CD4-positive, alpha-beta T cell treated with Interleukin-10 for 1 hour (primary cell): ENCODE data around the gene NPIPA7.
"Not testable (repeated sequence)": the region's sequence is repeated elsewhere in the genome, so short reads cannot be mapped to it uniquely, and the experiment has no call there.

ENCODE experiments used
- DNase-seq: peaks from one replicate; pipeline ENCODE4 v3.0.0-alpha.2; 2020

Gene NPIPA7

DNA sequence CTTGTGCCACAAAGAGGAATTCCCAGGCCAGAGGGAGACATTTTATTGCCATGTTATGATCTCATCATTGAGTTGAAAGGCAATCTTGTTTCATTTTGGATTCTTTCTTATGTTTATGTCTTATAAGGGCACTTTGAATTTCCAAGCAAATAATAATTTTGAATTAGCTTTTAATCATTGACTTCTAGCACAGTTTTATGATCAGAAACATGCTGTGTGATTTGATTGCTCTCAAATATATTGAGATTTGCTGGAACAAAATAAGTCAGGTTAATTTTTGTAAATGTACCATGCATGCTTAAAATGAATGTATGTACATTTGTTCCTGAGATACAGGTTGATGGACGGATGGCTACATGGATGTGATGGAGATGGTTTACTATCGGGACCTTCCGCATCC, at the start of gene NPIPA7:
NPIPA7 (plus strand) TSS at position 301 of the 400 bp plus-strand sequence. CDS start 105 bp downstream, outside the sequence.
- DNase-seq: not testable (repeated sequence)

DNA sequence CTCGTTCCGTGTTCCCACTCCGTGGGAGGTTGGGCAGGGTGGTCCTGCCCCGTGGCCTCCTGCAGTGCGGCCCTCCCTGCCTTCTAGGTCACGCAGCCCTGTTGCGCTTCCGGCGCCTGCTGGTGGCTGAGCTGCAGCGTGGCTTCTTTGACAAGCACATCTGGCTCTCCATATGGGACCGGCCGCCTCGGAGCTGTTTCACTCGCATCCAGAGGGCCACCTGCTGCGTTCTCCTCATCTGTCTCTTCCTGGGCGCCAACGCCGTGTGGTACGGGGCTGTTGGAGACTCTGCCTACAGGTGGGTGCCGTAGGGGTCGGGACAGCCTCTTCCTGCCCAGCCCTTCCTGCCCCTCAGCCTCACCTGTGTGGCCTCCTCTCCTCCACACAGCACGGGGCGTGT, 47.5 kb upstream of the NPIPA7 start:
- not testable (repeated sequence) for DNase-seq

DNA sequence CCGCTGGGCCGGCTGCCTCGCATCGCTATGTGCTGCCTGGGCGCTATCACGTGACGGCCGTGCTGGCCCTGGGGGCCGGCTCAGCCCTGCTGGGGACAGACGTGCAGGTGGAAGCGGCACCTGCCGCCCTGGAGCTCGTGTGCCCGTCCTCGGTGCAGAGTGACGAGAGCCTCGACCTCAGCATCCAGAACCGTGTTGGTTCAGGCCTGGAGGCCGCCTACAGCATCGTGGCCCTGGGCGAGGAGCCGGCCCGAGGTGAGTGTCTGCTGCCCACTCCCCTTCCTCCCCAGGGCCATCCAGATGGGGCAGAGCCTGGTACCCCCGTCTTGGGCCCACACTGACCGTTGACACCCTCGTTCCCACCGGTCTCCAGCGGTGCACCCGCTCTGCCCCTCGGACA, 21.4 kb upstream of the NPIPA7 start:
- not testable (repeated sequence) for DNase-seq

DNA sequence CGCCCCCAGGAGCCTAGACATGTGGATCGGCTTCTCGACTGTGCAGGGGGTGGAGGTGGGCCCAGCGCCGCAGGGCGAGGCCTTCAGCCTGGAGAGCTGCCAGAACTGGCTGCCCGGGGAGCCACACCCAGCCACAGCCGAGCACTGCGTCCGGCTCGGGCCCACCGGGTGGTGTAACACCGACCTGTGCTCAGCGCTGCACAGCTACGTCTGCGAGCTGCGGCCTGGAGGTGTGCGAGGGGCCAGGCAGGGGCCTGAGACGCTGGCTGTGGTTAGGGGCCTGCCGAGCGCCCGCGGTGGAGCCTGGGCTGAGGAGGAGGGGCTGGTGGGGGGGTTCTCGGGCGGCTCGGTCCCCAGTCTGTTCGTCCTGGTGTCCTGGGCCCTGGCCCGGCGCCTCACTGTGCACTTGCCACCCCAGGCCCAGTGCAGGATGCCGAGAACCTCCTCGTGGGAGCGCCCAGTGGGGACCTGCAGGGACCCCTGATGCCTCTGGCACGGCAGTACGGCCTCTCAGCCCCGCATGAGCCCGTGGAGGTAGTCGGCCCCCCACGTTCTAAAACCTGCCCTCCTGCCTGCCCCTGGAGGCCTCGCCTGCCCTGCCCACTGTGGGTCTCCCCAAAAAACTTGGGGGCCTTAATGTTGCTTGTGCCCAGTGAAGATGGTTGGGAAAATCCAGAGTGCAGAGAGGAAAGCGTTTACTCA, 20.2 kb upstream of the NPIPA7 start:
- not testable (repeated sequence) for DNase-seq

DNA sequence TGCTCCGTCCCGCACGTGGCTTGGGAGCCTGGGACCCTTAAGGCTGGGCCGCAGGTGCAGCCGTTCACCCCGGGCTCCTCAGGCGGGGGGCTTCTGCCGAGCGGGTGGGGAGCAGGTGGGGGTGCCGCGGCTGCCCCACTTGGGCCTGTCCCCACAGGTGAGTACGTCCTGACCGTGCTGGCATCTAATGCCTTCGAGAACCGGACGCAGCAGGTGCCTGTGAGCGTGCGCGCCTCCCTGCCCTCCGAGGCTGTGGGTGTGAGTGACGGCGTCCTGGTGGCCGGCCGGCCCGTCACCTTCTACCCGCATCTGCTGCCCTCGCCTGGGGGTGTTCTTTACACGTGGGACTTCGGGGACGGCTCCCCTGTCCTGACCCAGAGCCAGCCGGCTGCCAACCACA, 15.3 kb upstream of the NPIPA7 start:
- DNase-seq: not testable (repeated sequence)

DNA sequence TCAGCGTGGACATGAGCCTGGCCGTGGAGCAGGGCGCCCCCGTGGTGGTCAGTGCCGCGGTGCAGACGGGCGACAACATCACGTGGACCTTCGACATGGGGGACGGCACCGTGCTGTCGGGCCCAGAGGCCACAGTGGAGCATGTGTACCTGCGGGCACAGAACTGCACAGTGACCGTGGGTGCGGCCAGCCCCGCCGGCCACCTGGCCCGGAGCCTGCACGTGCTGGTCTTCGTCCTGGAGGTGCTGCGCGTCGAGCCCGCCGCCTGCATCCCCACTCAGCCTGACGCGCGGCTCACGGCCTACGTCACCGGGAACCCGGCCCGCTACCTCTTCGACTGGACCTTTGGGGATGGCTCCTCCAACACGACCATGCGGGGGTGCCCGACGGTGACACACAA, 14.8 kb upstream of the NPIPA7 start:
- not testable (repeated sequence) for DNase-seq

DNA sequence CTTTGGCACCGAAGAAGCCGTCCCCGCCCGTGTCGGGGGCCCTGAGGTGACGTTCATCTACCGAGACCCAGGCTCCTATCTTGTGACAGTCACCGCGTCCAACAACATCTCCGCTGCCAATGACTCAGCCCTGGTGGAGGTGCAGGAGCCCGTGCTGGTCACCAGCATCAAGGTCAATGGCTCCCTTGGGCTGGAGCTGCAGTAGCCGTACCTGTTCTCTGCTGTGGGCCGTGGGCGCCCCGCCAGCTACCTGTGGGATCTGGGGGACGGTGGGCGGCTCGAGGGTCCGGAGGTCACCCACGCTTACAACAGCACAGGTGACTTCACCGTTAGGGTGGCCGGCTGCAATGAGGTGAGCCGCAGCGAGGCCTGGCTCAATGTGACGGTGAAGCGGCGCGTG, 14.2 kb upstream of the NPIPA7 start:
- not testable (repeated sequence) for DNase-seq

DNA sequence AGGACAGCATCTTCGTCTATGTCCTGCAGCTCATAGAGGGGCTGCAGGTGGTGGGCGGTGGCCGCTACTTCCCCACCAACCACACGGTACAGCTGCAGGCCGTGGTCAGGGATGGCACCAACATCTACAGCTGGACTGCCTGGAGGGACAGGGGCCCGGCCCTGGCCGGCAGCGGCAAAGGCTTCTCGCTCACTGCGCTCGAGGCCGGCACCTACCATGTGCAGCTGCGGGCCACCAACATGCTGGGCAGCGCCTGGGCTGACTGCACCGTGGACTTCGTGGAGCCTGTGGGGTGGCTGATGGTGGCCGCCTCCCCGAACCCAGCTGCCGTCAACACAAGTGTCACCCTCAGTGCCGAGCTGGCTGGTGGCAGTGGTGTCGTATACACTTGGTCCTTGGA, 13.6 kb upstream of the NPIPA7 start:
- DNase-seq: not testable (repeated sequence)

DNA sequence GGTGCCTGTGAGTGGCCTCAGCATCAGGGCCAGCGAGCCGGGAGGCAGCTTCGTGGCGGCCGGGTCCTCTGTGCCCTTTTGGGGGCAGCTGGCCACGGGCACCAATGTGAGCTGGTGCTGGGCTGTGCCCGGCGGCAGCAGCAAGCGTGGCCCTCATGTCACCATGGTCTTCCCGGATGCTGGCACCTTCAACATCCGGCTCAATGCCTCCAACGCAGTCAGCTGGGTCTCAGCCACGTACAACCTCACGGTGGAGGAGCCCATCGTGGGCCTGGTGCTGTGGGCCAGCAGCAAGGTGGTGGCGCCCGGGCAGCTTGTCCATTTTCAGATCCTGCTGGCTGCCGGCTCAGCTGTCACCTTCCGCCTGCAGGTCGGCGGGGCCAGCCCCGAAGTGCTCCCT, 13.1 kb upstream of the NPIPA7 start:
- DNase-seq: not testable (repeated sequence)

DNA sequence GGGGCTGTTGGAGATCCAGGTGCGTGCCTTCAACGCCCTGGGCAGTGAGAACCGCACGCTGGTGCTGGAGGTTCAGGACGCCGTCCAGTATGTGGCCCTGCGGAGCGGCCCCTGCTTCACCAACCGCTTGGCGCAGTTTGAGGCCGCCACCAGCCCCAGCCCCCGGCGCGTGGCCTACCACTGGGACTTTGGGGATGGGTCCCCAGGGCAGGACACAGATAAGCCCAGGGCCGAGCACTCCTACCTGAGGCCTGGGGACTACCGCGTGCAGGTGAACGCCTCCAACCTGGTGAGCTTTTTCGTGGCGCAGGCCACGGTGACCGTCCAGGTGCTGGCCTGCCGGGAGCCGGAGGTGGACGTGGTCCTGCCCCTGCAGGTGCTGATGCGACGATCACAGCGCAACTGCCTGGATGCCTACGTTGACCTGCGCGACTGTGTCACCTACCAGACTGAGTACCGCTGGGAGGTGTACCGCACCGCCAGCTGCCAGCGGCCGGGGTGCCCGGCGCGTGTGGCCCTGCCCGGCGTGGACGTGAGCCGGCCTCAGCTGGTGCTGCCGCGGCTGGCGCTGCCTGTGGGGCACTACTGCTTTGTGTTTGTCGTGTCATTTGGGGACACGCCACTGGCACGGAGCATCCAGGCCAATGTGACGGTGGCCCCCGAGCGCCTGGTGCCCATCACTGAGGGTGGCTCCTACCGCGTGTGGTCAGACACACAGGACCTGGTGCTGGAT, 12.2 kb upstream of the NPIPA7 start:
- DNase-seq: not testable (repeated sequence)

DNA sequence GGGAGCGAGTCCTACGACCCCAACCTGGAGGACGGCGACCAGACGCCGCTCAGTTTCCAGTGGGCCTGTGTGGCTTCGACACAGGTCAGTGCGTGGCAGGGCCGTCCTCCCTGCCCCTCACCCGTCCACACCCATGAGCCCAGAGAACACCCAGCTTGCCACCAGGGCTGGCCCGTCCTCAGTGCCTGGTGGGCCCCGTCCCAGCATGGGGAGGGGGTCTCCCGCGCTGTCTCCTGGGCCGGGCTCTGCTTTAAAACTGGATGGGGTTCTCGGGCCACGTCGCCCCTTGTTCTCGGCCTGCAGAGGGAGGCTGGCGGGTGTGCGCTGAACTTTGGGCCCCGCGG, 11.7 kb upstream of the NPIPA7 start:
- DNase-seq: not testable (repeated sequence)

DNA sequence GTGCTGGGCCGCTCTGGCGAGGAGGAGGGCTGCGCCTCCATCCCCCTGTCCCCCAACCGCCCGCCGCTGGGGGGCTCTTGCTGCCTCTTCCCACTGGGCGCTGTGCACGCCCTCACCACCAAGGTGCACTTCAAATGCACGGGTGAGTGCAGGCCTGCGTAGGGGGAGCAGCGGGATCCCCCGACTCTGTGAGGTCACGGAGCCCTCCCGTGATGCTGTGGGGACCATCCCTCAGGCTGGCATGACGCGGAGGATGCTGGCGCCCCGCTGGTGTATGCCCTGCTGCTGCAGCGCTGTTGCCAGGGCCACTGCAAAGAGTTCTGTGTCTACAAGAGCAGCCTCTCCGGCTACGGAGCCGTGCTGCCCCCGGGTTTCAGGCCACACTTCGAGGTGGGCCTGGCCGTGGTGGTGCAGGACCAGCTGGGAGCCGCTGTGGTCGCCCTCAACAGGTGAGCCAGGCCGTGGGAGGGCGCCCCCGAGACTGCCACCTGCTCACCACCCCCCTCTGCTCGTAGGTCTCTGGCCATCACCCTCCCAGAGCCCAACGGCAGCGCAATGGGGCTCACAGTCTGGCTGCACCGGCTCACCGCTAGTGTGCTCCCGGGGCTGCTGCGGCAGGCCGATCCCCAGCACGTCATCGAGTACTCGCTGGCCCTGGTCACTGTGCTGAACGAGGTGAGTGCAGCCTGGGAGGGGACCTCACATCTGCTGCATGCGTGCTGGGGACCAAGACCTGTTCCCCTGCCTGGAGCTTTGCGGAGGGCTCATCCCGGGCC, 9.7 kb upstream of the NPIPA7 start:
- not testable (repeated sequence) for DNase-seq

DNA sequence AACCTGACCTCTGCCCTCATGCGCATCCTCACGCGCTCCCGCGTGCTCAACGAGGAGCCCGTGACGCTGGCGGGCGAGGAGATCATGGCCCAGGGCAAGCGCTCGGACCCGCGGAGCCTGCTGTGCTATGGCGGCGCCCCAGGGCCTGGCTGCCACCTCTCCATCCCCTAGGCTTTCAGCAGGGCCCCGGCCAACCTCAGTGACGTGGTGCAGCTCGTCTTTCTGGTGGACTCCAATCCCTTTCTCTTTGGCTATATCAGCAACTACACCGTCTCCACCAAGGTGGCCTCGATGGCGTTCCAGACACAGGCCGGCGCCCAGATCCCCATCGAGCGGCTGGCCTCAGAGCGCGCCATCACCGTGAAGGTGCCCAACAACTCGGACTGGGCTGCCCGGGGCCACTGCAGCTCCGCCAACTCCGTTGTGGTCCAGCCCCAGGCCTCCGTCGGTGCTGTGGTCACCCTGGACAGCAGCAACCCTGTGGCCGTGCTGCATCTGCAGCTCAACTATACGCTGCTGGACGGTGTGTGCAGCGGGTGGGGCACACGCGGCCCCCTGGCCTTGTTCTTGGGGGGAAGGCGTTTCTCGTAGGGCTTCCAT, 7.7 kb upstream of the NPIPA7 start:
- DNase-seq: not testable (repeated sequence)

DNA sequence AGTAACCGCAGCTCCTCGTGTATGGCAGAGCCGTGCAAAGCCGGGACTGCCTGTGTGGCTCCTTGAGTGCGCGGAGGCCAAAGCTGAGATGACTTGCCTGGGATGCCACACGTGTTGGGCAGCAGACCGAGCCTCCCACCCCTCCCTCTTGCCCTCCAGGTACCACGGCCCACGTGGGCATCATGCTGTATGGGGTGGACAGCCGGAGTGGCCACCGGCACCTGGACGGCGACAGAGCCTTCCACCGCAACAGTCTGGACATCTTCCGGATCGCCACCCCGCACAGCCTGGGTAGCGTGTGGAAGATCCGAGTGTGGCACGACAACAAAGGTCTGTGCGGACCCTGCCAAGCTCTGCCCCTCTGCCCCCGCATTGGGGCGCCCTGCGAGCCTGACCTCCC, 4.7 kb upstream of the NPIPA7 start:
- DNase-seq: not testable (repeated sequence)

DNA sequence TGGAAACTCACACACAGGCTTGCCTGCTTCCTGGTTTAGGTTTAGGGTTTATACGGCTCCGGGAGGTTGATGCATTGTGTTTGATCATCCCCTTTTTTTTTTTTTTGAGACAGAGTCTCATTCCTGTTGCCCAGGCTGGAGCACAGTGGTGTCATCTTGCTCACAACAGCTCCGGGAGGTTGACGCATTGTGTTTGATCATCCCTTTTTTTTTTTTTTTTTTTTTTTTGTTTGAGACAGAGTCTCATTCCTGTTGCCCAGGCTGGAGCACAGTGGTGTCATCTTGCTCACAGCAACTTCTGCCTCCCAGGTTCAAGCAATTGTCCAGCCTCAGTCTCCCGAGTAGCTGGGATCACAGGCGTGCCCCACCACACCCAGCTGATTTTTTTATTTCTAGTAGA, 20.7 kb downstream of the NPIPA7 start:
- DNase-seq: not testable (repeated sequence)

DNA sequence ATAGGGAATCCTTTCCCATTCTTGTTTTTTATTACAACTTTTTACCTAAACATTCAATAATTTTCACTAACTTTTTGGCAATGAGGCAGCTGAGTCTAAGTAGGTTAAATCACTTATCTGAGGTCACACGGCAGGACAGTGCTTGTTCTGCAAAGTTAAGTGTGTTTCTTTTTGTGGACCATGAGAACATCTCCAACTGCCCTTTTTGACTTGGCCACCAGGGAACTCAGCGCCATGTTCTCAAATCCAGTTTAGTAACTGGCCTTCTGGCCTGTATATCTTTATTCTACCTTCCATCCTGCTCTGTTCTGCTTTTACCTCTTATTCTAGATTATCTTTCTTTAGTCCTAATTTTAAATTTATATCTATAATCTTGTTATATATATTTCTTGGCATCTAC, 23.4 kb downstream of the NPIPA7 start:
- DNase-seq: not testable (repeated sequence)

DNA sequence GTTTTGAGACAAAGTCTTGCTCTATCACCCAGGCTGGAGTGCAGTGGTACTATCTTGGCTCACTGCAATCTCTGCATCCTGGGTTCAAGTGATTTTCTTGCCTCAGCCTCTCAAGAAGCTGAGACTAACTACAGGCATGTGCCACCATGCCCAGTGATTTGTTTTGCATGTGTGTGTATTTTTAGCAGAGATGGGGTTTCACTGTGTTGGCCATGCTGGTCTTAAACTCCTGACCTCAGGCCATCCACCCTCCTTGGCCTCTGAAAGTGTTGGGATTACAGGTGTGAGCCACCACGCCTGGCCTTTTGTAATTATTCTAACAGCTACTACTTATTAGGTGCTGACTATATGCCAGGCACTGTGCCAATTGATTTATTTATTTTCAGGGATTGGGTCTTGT, 25.3 kb downstream of the NPIPA7 start:
- DNase-seq: not testable (repeated sequence)

DNA sequence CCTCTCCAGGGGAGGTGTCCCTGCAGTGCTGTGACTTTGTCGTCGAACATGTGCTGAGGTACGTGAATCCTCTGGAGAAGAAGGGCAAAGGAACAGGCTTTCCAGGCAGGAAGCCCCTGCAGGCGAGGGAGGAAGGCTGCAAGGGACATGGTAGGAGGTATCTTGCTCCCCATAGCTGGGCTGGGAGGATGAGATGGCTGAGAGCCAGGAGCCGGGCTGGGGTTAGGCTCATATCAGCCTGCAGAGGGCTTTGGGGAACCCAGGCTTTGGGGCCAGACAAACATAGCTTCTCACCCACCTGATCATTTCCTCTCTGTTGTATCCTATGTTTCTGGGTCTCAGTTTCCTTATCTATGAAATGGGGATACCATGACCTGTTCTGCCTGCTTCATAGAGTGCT, 26.5 kb downstream of the NPIPA7 start:
- not testable (repeated sequence) for DNase-seq

DNA sequence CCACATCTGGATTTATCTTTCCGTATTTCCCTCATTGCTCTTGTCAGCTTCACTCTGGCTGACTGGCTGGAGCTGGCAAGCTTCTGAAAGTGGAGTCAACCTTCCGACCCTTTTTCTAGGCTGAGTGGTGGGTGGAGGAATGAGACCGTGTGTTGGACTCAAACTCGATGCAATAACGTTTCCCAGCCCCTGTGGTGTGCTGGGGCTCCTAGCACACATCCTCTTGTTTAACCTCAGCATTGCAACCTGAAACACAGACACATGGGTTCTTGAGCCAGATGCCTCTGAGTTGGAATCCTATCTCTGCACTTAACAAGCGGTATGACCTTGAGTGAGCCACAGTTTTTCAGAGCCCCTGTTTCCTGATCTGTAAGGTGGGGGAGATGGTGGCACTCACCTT, 29.5 kb downstream of the NPIPA7 start:
- DNase-seq: not testable (repeated sequence)

DNA sequence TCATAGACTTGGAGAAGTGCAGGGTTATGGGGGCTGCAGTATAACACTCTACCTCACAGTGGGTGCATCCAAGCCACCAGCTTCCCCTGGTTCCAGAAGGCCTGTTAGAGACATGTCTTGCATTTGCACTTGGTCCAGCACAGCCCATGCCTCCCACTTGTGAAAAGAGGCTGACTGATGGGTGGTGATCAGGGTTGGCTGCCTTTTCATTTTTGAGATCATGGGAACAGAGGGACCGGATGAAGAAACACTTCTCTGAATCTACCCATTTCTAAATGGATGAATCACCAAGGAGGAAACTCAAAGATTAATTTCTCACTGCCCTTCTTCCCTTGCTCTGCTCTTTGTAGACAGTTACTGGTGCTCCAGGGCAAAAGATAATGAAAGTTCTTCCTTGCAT, 34.8 kb downstream of the NPIPA7 start:
- not testable (repeated sequence) for DNase-seq

DNA sequence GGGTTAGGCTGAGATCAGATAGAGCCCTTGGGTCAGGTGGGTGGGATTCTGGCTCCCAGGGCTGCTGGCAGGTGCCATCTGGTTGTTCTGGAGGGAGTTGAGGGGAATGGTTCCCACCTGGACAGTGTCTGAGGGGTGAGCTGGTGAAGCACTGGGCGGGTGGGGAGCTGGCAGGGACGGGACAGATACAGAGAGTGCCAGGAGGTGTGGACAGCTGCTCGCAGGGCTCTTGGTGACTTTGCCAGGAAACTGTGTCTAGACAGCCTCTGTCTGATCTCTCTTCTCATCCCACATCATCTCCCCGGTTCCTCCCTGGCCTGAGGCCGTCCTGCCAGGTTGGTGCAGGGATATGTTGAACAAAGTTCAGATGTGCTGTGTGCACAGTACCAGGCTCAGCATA, 38.1 kb downstream of the NPIPA7 start:
- DNase-seq: not testable (repeated sequence)

DNA sequence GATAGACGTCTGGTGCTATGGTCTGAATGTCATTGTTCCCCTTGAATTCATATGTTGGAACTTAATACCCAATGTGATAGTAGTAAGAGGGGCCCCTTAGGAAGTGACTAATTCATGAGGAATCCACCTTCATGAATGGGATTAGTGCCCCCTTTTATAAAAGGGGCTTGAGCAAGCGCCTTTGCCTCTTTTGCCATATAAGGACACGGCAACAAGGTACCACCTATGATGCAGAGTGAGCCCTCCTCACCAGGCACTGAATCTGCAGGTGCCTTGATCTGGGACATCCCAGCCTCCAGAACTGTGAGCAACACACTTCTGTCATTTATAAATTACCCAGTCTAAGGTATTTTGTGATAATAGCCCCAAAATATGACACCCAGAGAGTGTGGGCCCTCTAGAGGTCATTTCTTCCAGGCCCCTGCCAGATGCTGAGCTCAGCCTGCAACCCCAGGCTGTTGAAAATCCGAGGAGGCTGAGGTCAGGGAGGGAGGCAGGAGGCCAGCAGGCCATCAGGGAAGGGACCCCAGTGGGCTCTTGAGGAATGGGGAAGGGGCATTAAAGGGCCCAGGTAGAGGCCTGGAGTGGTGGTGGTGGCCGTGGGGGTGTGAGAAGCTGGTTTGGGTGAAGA, 39.1 kb downstream of the NPIPA7 start:
- not testable (repeated sequence) for DNase-seq

DNA sequence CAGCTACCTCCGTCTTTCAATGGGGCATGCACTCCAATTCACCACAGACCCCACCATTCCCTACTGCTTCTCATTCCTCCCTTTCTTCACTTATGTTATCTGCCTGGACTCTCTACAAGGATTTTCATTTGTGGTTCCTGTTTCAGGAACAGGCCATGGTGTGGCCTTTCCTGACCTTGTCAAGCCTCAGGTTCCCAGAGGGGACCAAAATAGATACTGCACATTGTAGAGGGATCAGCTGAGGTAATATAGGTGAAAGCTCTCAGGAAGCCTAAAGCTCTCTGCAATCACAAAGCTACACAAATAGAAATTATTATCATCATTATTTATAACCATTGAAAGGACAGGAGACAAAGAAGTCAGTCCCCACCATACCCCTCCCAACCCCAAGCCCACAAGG, 41.6 kb downstream of the NPIPA7 start:
- DNase-seq: not testable (repeated sequence)
